Measurements from ENCODE around the gene SECISBP2.
A peak's percentile ranks its signal among the peaks of the same experiment; 100 is the strongest.
"Not testable (repeated sequence)": the region's sequence is repeated elsewhere in the genome, so short reads cannot be mapped to it uniquely, and the experiment has no call there.

Gene SECISBP2

GRCh38 chr9:89276040-89276439 is 42.3 kb upstream of the SECISBP2 start:
- H4K91ac ChIP-seq (ENCODE audit: low read depth, low read length); H3K23ac ChIP-seq (ENCODE audit: low read length); H3K18ac ChIP-seq (ENCODE audit: low read length); H3K14ac ChIP-seq (ENCODE audit: low read length); H3K36me3 ChIP-seq (ENCODE audit: control insufficient read depth in 1 of 2, insufficient read depth in 2 of 2, low read length in 2 of 2); H2AK5ac ChIP-seq (ENCODE audit: low read length); H3K4me1 ChIP-seq (ENCODE audit: control insufficient read depth in 1 of 2, insufficient read depth in 2 of 2, low read length in 2 of 2); H4K12ac ChIP-seq (ENCODE audit: low read depth, low read length); H3K27ac ChIP-seq (ENCODE audit: low read depth, low read length); H4K8ac ChIP-seq (ENCODE audit: low read depth, low read length); DNase-seq; H3K27me3 ChIP-seq (ENCODE audit: insufficient read depth, low read length); H3K9me3 ChIP-seq (ENCODE audit: insufficient read depth, low read depth, low read length); H2BK12ac ChIP-seq (ENCODE audit: low read length); H3K4me2 ChIP-seq (ENCODE audit: low read length); H3K4ac ChIP-seq (ENCODE audit: low read depth, low read length); H3K79me1 ChIP-seq (ENCODE audit: low read length); H3K4me3 ChIP-seq (ENCODE audit: low read depth, low read length); H2BK120ac ChIP-seq (ENCODE audit: insufficient read depth, low read length, poor library complexity); H3K79me2 ChIP-seq (ENCODE audit: control insufficient read depth, insufficient read depth, low read length, poor library complexity); H2BK5ac ChIP-seq (ENCODE audit: low read depth, low read length, poor library complexity); H2AFZ ChIP-seq (ENCODE audit: insufficient read depth, low read length, poor library complexity); H3K9ac ChIP-seq (ENCODE audit: low read length): not testable (repeated sequence)
- no CpG with 5 or more reads among the region's 2 CpGs for WGBS (ENCODE audit: extremely low coverage, insufficient coverage, insufficient read length)

GRCh38 chr9:89277043-89277442 is 41.3 kb upstream of the SECISBP2 start:
- WGBS (ENCODE audit: extremely low coverage, insufficient coverage, insufficient read length), result no CpG with 5 or more reads among the region's 2 CpGs
- H3K9me3 ChIP-seq (ENCODE audit: insufficient read depth, low read depth, low read length), result peaks cover 8% of the 10 kb centered on the region
- no peak for DNase-seq
- H3K9ac ChIP-seq (ENCODE audit: low read length), result no peak overlapping the region
- H4K91ac ChIP-seq (ENCODE audit: low read depth, low read length), result no peak overlapping the region
- H3K27me3 ChIP-seq (ENCODE audit: insufficient read depth, low read length), result no peaks in the 10 kb centered on the region
- no peak overlapping the region for H2BK12ac ChIP-seq (ENCODE audit: low read length)
- H3K14ac ChIP-seq (ENCODE audit: low read length), result no peak overlapping the region
- H3K27ac ChIP-seq (ENCODE audit: low read depth, low read length), result no peak overlapping the region
- no peak overlapping the region for H2BK5ac ChIP-seq (ENCODE audit: low read depth, low read length, poor library complexity)
- H3K79me1 ChIP-seq (ENCODE audit: low read length), result no peaks in the 10 kb centered on the region
- H3K79me2 ChIP-seq (ENCODE audit: control insufficient read depth, insufficient read depth, low read length, poor library complexity), result no peaks in the 10 kb centered on the region
- no peaks in the 10 kb centered on the region for H3K36me3 ChIP-seq (ENCODE audit: control insufficient read depth in 1 of 2, insufficient read depth in 2 of 2, low read length in 2 of 2)
- H3K4ac ChIP-seq (ENCODE audit: low read depth, low read length), result no peak overlapping the region
- no peak overlapping the region for H4K12ac ChIP-seq (ENCODE audit: low read depth, low read length)
- H3K4me1 ChIP-seq (ENCODE audit: control insufficient read depth in 1 of 2, insufficient read depth in 2 of 2, low read length in 2 of 2), result no peaks in the 10 kb centered on the region
- no peak overlapping the region for H4K8ac ChIP-seq (ENCODE audit: low read depth, low read length)
- H2BK120ac ChIP-seq (ENCODE audit: insufficient read depth, low read length, poor library complexity), result no peak overlapping the region
- H2AFZ ChIP-seq (ENCODE audit: insufficient read depth, low read length, poor library complexity), result no peak overlapping the region
- no peak overlapping the region for H3K18ac ChIP-seq (ENCODE audit: low read length)
- H3K23ac ChIP-seq (ENCODE audit: low read length), result no peak overlapping the region
- no peak overlapping the region for H3K4me3 ChIP-seq (ENCODE audit: low read depth, low read length)
- H3K4me2 ChIP-seq (ENCODE audit: low read length), result no peak overlapping the region
- no peak overlapping the region for H2AK5ac ChIP-seq (ENCODE audit: low read length)

DNA sequence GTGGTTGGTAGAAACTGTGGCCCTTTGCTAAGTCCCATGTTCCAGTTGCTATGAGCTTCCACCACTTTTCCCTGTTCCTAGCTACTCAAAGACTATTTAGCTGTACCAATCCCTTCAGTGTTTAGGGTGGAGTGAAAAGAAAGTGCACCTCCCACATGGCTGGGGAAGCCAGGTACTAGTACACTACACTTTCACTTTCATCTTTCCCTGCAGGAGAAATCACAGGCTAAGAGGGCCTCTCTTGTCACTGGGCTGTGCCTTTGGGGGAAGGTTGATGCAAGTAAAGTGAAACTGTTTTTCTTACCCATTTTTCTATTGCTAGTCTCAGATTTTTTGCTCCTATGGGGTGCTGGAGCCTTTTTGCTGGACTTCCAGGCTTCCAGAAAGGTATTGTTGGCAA is 40.8 kb upstream of the SECISBP2 start:
- no peak overlapping the region for H2BK5ac ChIP-seq (ENCODE audit: low read depth, low read length, poor library complexity)
- H3K27me3 ChIP-seq (ENCODE audit: insufficient read depth, low read length), result no peaks in the 10 kb centered on the region
- no peak overlapping the region for H3K27ac ChIP-seq (ENCODE audit: low read depth, low read length)
- no peak overlapping the region for H2BK12ac ChIP-seq (ENCODE audit: low read length)
- no peak overlapping the region for H4K12ac ChIP-seq (ENCODE audit: low read depth, low read length)
- no peak overlapping the region for H3K18ac ChIP-seq (ENCODE audit: low read length)
- no peak overlapping the region for H3K4me2 ChIP-seq (ENCODE audit: low read length)
- no peak overlapping the region for H3K14ac ChIP-seq (ENCODE audit: low read length)
- H3K79me2 ChIP-seq (ENCODE audit: control insufficient read depth, insufficient read depth, low read length, poor library complexity), result no peaks in the 10 kb centered on the region
- H3K4ac ChIP-seq (ENCODE audit: low read depth, low read length), result no peak overlapping the region
- peak overlapping the region; percentile 56 for H3K9ac ChIP-seq (ENCODE audit: low read length)
- no peaks in the 10 kb centered on the region for H3K36me3 ChIP-seq (ENCODE audit: control insufficient read depth in 1 of 2, insufficient read depth in 2 of 2, low read length in 2 of 2)
- H2AK5ac ChIP-seq (ENCODE audit: low read length), result no peak overlapping the region
- no peak overlapping the region for H2BK120ac ChIP-seq (ENCODE audit: insufficient read depth, low read length, poor library complexity)
- H3K79me1 ChIP-seq (ENCODE audit: low read length), result no peaks in the 10 kb centered on the region
- no peak overlapping the region for H2AFZ ChIP-seq (ENCODE audit: insufficient read depth, low read length, poor library complexity)
- no peak overlapping the region for H4K8ac ChIP-seq (ENCODE audit: low read depth, low read length)
- H3K4me1 ChIP-seq (ENCODE audit: control insufficient read depth in 1 of 2, insufficient read depth in 2 of 2, low read length in 2 of 2), result no peaks in the 10 kb centered on the region
- peaks cover 8% of the 10 kb centered on the region for H3K9me3 ChIP-seq (ENCODE audit: insufficient read depth, low read depth, low read length)
- no peak for DNase-seq
- no peak overlapping the region for H3K23ac ChIP-seq (ENCODE audit: low read length)
- H3K4me3 ChIP-seq (ENCODE audit: low read depth, low read length), result no peak overlapping the region
- no peak overlapping the region for H4K91ac ChIP-seq (ENCODE audit: low read depth, low read length)

GRCh38 chr9:89278551-89278950 is 39.7 kb upstream of the SECISBP2 start:
- Histone ChIP-seq H2AK5ac (ENCODE audit: low read length) (no peak overlapping the region), H2BK120ac (ENCODE audit: insufficient read depth, low read length, poor library complexity) (no peak overlapping the region), H3K9me3 (ENCODE audit: insufficient read depth, low read depth, low read length) (peaks cover 8% of the 10 kb centered on the region), H3K18ac (ENCODE audit: low read length) (no peak overlapping the region), H4K12ac (ENCODE audit: low read depth, low read length) (peak overlapping the region; percentile 36), H3K14ac (ENCODE audit: low read length) (no peak overlapping the region), H3K27me3 (ENCODE audit: insufficient read depth, low read length) (no peaks in the 10 kb centered on the region), H3K27ac (ENCODE audit: low read depth, low read length) (no peak overlapping the region), H2BK5ac (ENCODE audit: low read depth, low read length, poor library complexity) (no peak overlapping the region), H3K9ac (ENCODE audit: low read length) (no peak overlapping the region), H2AFZ (ENCODE audit: insufficient read depth, low read length, poor library complexity) (no peak overlapping the region), H3K79me1 (ENCODE audit: low read length) (no peaks in the 10 kb centered on the region), H3K79me2 (ENCODE audit: control insufficient read depth, insufficient read depth, low read length, poor library complexity) (no peaks in the 10 kb centered on the region), H3K36me3 (ENCODE audit: control insufficient read depth in 1 of 2, insufficient read depth in 2 of 2, low read length in 2 of 2) (no peaks in the 10 kb centered on the region), H3K4ac (ENCODE audit: low read depth, low read length) (no peak overlapping the region), H4K8ac (ENCODE audit: low read depth, low read length) (no peak overlapping the region), H2BK12ac (ENCODE audit: low read length) (no peak overlapping the region), H3K23ac (ENCODE audit: low read length) (no peak overlapping the region), H3K4me2 (ENCODE audit: low read length) (no peak overlapping the region), H3K4me3 (ENCODE audit: low read depth, low read length) (no peak overlapping the region), H4K91ac (ENCODE audit: low read depth, low read length) (no peak overlapping the region), H3K4me1 (ENCODE audit: control insufficient read depth in 1 of 2, insufficient read depth in 2 of 2, low read length in 2 of 2) (no peaks in the 10 kb centered on the region)
- no CpG with 5 or more reads among the region's 2 CpGs for WGBS (ENCODE audit: extremely low coverage, insufficient coverage, insufficient read length)
- DNase-seq, result no peak
